ENCODE measurements around the gene BCAS3.

Gene BCAS3

DNA sequence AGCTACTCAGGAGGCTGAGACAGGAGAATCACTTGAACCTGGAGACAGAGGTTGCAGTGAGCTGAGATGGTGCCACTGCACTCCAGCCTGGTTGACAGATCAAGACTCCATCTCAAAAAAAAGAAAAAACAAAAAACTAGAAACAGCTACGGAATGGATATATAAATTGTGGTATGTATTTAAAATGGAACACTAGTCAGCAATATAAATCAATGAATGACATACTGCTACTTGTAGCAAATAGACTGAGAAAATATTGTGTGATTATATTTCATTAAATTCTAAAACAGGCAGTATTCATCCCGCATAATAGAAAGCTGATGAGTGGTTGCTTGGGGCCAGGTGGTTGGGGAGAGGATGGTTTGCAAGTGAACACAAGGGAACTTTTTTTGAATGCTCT, 261.7 kb downstream of the BCAS3 start:
- peaks cover 11% of the 10 kb centered on the region for H3K4me1 ChIP-seq
- no peak overlapping the region for H3K27ac ChIP-seq
- H3K4me2 ChIP-seq: no peak overlapping the region
- H3K27me3 ChIP-seq: no peaks in the 10 kb centered on the region
- no peaks in the 10 kb centered on the region for H4K20me1 ChIP-seq
- no peak for TF ChIP-seq Cebpa-rat (IDR thresholded peaks at IDR 0.05)
- H3K36me3 ChIP-seq: no peaks in the 10 kb centered on the region
- H3K9ac ChIP-seq: no peak overlapping the region
- H3K9me3 ChIP-seq: no peaks in the 10 kb centered on the region
- H3K4me3 ChIP-seq: no peak overlapping the region

DNA sequence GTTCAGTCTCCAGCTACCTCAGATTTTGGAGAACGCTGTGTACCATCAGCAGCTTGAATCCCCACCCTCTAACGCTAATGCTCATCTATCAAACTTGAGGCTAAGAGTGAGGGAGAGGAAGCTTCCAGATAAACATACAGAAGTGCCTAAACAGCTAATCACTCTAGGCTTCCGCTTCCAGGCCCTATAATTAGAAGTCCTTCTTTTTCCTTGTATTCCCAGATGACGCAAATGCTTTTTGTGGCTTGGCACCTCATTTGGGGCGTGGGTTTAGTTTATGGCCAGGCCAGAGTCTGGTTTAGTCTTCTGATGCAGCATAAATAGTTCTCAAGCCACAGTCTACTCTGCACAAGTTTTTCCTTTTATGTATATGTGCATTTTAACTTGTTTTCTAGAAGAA, 263.4 kb downstream of the BCAS3 start:
- H3K9me3 ChIP-seq: no peaks in the 10 kb centered on the region
- H3K36me3 ChIP-seq: no peaks in the 10 kb centered on the region
- H3K9ac ChIP-seq: no peak overlapping the region
- H3K4me3 ChIP-seq: no peak overlapping the region
- no peak overlapping the region for H3K27ac ChIP-seq
- TF ChIP-seq Cebpa-rat (IDR thresholded peaks at IDR 0.05): no peak
- no peaks in the 10 kb centered on the region for H4K20me1 ChIP-seq
- no peaks in the 10 kb centered on the region for H3K27me3 ChIP-seq
- peaks cover 11% of the 10 kb centered on the region for H3K4me1 ChIP-seq
- peak overlapping the region; percentile 59 for H3K4me2 ChIP-seq

DNA sequence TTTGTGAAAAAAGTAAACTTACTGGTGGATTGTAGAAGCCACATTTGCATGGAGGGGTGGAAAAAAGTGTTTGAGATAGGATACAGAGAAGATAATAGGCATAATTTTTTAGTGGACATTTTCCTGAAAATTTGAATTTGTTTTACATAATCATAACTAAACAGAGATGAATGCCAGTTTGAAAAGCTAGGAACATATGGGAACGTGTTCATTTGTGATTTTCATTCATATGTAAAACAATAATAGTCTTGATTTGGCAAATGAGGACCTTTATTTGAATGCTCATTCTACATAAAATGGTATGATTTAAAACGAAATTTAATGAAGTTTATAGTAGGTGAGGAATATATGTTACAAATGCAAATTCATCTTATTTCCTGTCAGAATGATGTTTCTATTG, 263.9 kb downstream of the BCAS3 start:
- no peak overlapping the region for H3K27ac ChIP-seq
- H4K20me1 ChIP-seq: no peaks in the 10 kb centered on the region
- no peak overlapping the region for H3K9ac ChIP-seq
- H3K27me3 ChIP-seq: no peaks in the 10 kb centered on the region
- H3K4me3 ChIP-seq: no peak overlapping the region
- no peaks in the 10 kb centered on the region for H3K9me3 ChIP-seq
- no peak for TF ChIP-seq Cebpa-rat (IDR thresholded peaks at IDR 0.05)
- H3K4me2 ChIP-seq: peak overlapping the region; percentile 59; the same call in 1 of the 2 replicates
- H3K4me1 ChIP-seq: peaks cover 11% of the 10 kb centered on the region
- no peaks in the 10 kb centered on the region for H3K36me3 ChIP-seq

DNA sequence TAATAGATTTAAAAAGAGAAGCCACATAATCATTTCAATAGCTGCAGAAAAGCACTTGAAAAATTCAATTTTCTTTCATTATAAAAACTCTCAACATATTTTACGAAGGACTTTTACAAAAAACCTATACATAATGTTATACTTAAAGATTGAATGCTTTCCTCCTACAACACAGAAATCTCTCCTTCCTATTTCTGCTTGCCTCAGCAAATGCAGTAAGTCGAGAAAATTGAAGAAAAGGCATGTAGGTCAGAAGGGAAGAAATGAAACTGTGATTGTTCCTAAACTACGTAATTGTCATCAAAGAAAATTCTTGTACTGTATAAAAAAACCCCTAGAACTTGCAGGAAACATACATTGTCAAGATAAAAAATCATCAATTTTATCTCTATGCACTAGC, 267.1 kb downstream of the BCAS3 start:
- Histone ChIP-seq H4K20me1 (no peaks in the 10 kb centered on the region), H3K4me2 (no peak overlapping the region), H3K9ac (no peak overlapping the region), H3K4me3 (no peak overlapping the region), H3K27ac (no peak overlapping the region), H3K4me1 (peaks cover 11% of the 10 kb centered on the region), H3K27me3 (no peaks in the 10 kb centered on the region), H3K9me3 (no peaks in the 10 kb centered on the region), H3K36me3 (no peaks in the 10 kb centered on the region)
- no peak for TF ChIP-seq Cebpa-rat (IDR thresholded peaks at IDR 0.05)

DNA sequence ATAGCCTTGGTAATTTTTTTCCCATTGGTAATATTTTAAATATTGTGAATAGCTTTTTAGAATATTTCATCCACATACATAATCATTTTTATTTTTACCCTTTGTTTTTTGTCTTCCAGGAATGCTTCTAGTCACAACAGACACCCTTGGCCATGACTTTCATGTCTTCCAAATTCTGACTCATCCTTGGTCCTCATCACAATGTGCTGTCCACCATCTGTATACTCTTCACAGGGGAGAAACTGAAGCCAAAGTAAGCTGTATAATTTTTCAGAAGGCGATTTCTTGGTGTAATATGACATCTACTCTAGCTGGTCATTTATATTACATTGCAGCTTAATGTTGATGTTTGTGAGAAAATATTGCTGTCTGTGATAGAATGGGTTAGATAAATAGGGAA, 269.4 kb downstream of the BCAS3 start:
- TF ChIP-seq Cebpa-rat (IDR thresholded peaks at IDR 0.05): no peak
- Histone ChIP-seq H4K20me1 (no peaks in the 10 kb centered on the region), H3K36me3 (no peaks in the 10 kb centered on the region), H3K9me3 (no peaks in the 10 kb centered on the region), H3K4me1 (no peaks in the 10 kb centered on the region), H3K27ac (no peak overlapping the region), H3K27me3 (no peaks in the 10 kb centered on the region), H3K4me2 (no peak overlapping the region), H3K4me3 (no peak overlapping the region), H3K9ac (no peak overlapping the region)

DNA sequence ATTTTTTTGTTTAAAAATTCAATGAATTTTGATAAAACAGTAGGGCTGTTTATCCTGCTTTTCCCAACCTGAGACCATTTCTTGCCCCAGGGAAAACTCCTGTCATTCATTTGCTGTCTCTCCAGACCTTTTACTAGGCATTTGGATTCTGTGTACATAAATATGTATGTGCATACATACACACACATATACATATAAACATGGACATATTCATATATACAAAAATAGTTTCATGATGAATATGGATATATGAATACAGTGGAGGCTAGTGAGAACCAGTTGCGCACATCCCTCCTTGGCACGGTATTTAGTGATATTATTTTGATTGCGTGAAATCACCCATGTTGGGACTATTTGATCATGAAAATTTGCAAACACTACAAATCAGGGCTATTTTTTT, 269.9 kb downstream of the BCAS3 start:
- no peaks in the 10 kb centered on the region for H3K36me3 ChIP-seq
- H3K4me3 ChIP-seq: no peak overlapping the region
- H3K27ac ChIP-seq: no peak overlapping the region
- H3K9ac ChIP-seq: no peak overlapping the region
- no peak overlapping the region for H3K4me2 ChIP-seq
- H3K4me1 ChIP-seq: no peaks in the 10 kb centered on the region
- no peaks in the 10 kb centered on the region for H4K20me1 ChIP-seq
- TF ChIP-seq Cebpa-rat (IDR thresholded peaks at IDR 0.05): no peak
- H3K9me3 ChIP-seq: 0 out of 2 replicates have a peak, but pooled peaks cover under 1% of the 10 kb centered on the region
- H3K27me3 ChIP-seq: no peaks in the 10 kb centered on the region

DNA sequence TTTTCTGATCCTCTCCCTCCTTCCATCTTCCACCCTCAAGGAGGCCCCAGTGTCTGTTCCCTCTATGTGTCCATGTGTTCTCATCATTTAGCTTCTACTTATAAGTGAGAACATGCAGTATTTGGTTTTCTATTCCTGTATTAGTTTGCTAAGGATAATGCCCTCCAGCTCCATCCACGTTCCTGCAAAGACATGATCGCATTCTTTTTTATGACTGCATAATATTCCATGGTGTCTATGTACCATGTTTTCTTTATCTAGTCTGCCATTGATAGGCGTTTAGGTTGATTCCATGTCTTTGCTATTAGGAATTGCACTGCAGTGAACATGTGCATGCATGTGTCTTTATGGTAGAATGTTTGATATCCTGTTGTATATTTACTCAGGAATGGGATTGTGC, 275.1 kb downstream of the BCAS3 start:
- Histone ChIP-seq H3K9me3 (peaks cover 9% of the 10 kb centered on the region; the same call in 1 of the 2 replicates), H3K4me2 (no peak overlapping the region), H3K9ac (no peak overlapping the region), H3K36me3 (no peaks in the 10 kb centered on the region), H3K4me1 (no peaks in the 10 kb centered on the region), H3K4me3 (no peak overlapping the region), H3K27ac (no peak overlapping the region), H4K20me1 (no peaks in the 10 kb centered on the region), H3K27me3 (no peaks in the 10 kb centered on the region)
- no peak for TF ChIP-seq Cebpa-rat (IDR thresholded peaks at IDR 0.05)

DNA sequence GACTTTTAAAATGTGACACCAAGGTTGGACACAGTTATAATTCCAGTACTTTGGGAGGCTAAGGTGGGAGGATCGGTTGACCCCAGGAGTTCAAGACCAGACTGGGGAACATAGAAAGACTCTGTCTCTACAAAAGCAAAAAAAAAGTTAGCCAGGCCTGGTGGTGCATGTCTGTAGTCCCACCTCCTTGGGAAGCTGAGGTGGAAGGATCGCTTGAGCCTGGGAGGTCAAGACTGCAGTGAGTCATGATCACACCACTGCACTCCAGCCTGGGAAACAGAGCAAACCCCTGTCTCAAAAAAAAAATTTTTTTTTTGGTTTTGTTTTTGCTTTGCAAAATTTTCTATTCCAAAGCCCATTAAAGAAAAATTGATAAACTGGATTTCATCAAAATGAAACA, 281.4 kb downstream of the BCAS3 start:
- H3K27me3 ChIP-seq: no peaks in the 10 kb centered on the region
- no peaks in the 10 kb centered on the region for H4K20me1 ChIP-seq
- no peak overlapping the region for H3K9ac ChIP-seq
- H3K27ac ChIP-seq: no peak overlapping the region
- H3K36me3 ChIP-seq: no peaks in the 10 kb centered on the region
- no peaks in the 10 kb centered on the region for H3K4me1 ChIP-seq
- no peak for TF ChIP-seq Cebpa-rat (IDR thresholded peaks at IDR 0.05)
- H3K9me3 ChIP-seq: 0 out of 2 replicates have a peak, but pooled peaks cover 7% of the 10 kb centered on the region
- no peak overlapping the region for H3K4me3 ChIP-seq
- H3K4me2 ChIP-seq: no peak overlapping the region

DNA sequence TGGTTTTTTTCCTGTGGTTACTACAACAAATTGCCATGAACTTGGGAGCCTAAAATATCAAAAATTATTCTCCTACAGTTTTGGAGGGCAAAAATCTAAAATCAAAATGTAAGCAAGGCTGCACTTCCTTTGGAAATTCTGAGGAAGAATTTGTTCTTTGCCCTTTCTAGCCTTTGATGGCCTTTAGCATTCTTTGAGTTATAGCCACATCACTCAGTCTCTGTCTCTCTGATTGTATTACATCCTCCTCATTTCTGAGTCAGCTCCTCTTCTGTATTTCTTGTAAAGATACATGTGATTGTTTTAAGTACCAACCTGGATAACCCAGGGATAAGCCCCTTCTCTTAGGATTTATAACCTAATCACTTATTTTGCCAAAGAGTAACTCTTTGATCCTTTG, 282.0 kb downstream of the BCAS3 start:
- Histone ChIP-seq H3K27me3 (no peaks in the 10 kb centered on the region), H3K4me3 (no peak overlapping the region), H3K4me1 (no peaks in the 10 kb centered on the region), H3K36me3 (no peaks in the 10 kb centered on the region), H3K27ac (no peak overlapping the region), H4K20me1 (no peaks in the 10 kb centered on the region), H3K9me3 (0 out of 2 replicates have a peak, but pooled peaks cover 7% of the 10 kb centered on the region), H3K9ac (no peak overlapping the region), H3K4me2 (no peak overlapping the region)
- no peak for TF ChIP-seq Cebpa-rat (IDR thresholded peaks at IDR 0.05)

DNA sequence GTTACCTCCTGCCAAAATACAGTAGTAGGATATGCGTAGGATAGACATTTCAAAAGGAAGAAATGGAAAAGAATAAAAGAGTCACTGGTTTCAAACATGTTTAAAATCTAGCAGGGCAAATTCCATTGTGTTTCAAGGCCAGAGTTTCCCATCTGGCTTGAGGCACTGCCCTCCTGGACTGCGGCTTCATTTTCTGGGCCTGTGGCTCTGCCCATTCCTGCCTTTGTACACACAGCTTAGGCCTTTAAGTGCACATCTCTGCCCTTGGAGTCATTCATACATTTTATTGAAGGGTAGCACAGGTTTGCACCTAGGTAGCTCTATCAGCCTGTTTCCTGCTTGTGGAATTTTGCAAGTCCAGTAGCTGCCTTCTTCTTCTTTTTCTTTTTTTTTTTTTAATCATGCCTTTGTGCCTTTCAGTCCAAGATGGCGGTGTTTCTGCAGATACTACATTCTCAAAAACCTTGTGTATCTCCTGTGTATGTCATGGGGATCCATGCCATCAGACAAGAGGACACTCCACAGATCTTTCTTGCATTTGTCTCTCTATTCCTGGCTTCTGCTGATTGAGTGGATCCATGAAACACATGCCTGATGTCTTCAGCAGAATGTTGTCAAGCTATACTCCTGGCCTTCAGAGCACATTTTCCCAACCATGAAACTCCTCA, 282.9 kb downstream of the BCAS3 start:
- Histone ChIP-seq H3K4me2 (no peak overlapping the region), H4K20me1 (no peaks in the 10 kb centered on the region), H3K27me3 (no peaks in the 10 kb centered on the region), H3K4me1 (no peaks in the 10 kb centered on the region), H3K9ac (no peak overlapping the region), H3K27ac (no peak overlapping the region), H3K36me3 (no peaks in the 10 kb centered on the region), H3K4me3 (no peak overlapping the region), H3K9me3 (0 out of 2 replicates have a peak, but pooled peaks cover 7% of the 10 kb centered on the region)
- TF ChIP-seq Cebpa-rat (IDR thresholded peaks at IDR 0.05): no peak

DNA sequence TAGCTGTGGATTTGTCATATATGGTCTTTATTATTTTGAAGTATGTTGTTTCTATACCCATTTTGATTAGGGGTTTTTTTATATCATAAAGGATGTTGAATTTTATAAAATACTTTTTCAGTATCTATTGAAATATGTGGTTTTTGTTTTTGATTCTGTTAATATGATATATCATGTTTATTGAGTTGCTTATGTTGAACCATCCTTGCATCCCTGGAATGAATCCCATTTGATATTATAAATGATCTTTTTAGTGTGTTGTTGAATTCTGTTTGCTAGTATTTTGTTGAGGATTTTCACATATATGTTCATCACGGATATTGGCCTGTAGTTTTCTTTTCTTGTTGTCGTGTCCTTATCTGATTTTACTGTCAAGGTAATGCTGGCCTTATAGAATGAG, 286.5 kb downstream of the BCAS3 start:
- Histone ChIP-seq H3K4me3 (no peak overlapping the region), H3K4me2 (no peak overlapping the region), H3K27me3 (no peaks in the 10 kb centered on the region), H3K4me1 (no peaks in the 10 kb centered on the region), H3K9ac (no peak overlapping the region), H3K36me3 (no peaks in the 10 kb centered on the region), H3K9me3 (0 out of 2 replicates have a peak, but pooled peaks cover 7% of the 10 kb centered on the region), H4K20me1 (no peaks in the 10 kb centered on the region), H3K27ac (no peak overlapping the region)
- TF ChIP-seq Cebpa-rat (IDR thresholded peaks at IDR 0.05): no peak

Measured in BLaER1 (cell line).